ENCODE results near the gene GPATCH8. TPM values are rescaled to one million over a fixed set of nuclear protein-coding genes. Genes with fewer than 3 reads are reported as not detected.

Gene GPATCH8
- total RNA-seq, 1 experiment from 2014 or later: 33.8 TPM

DNA sequence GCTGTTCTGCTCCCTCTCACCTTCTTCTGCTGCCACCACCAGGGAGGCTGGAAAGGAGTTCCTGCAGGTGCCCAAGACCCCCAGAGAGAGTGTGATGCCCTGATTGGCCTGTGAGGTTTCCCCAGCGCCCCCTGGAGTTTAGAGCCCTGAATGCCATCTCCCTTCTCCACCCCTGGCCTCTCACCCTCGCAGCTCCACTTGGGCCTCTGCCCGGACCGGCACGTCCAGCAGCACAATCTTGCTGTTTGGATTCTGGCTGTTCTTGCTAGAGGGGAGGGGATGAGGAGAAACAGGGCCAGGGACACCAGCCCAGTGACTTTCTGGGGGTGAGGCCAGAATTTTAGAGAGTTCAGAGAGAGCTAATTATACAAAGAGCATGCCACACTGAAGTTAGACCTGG lies 127.1 kb downstream of the GPATCH8 start:
- no peak overlapping the region for H3K27ac ChIP-seq (ENCODE audit: low read depth, low read length, poor library complexity, severe bottlenecking)
- intact Hi-C loops (cut with micrococcal nuclease; ENCODE audit: unreplicated experiment): no loop called here
- peak; percentile 57 for TF ChIP-seq CTCF (conservative IDR thresholded peaks at IDR 0.05; ENCODE audit: low read depth, low read length)
- TF ChIP-seq EZH2 (IDR thresholded peaks at IDR 0.05; ENCODE audit: borderline replicate concordance, low read depth, low read length, poor library complexity, severe bottlenecking): no peak
- CTCF ChIA-PET: no interaction called here
- no peaks in the 10 kb centered on the region for H3K4me1 ChIP-seq (ENCODE audit: insufficient read depth, low read length, poor library complexity, severe bottlenecking)
- DNase-seq (ENCODE audit: low spot score): peak; percentile 23
- BruUV-seq (replicated peaks): no TSS peak
- H3K4me3 ChIP-seq (ENCODE audit: low read depth, low read length, poor library complexity, severe bottlenecking): no peak overlapping the region
- H3K27me3 ChIP-seq (replicated peaks; ENCODE audit: insufficient read depth, low read depth, low read length, poor library complexity): no peaks in the 10 kb centered on the region
- no peaks in the 10 kb centered on the region for H3K36me3 ChIP-seq (ENCODE audit: insufficient read depth, low read length, poor library complexity, severe bottlenecking)
- no peaks in the 10 kb centered on the region for H3K9me3 ChIP-seq (ENCODE audit: low read depth, low read length, poor library complexity, severe bottlenecking)
- POLR2A ChIA-PET (ENCODE audit: low non-redundant PET): no interaction called here

DNA sequence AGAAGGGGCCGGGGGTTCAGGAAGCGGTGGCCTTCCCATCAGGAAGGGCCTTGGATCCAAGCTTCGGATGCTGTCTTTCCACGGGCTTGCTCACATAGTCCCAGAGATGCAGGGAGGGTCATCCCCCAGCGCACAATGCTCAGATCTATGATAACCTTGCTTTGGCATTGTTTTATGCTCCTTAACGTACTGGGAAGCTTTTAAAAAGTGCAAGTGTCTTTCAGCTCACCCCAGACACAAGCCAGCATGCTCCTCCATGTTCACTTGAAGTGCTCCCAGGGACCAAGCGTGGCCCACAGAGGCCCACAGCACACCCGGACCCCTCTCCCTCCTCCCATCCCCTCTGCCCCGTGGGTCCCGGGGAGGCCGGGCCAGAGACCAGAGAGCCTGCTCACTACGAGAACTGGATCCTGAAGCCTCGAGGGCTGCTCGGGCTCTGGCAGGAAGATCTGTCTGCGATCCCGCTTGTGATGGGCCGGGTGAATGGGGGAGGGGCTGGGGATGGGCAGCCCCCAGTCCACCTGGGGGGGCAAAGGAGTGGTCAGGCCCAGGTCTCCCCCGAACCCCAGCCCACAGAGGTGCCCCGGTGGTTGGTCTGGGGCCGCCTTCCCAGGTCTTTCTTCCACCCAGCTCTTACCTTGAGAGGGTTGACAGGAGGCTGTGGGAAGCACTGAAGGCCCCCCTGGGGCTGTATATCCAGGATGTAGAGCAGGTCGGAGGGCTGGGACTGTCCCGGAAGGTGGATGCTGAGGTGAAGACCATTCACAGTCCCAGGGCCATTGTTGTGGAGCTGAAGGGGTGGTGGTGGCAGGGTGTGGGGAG lies 127.8 kb downstream of the GPATCH8 start:
- TF ChIP-seq EZH2 (IDR thresholded peaks at IDR 0.05; ENCODE audit: borderline replicate concordance, low read depth, low read length, poor library complexity, severe bottlenecking) (no peak), CTCF (conservative IDR thresholded peaks at IDR 0.05; ENCODE audit: low read depth, low read length) (no peak)
- H3K9me3 ChIP-seq (ENCODE audit: low read depth, low read length, poor library complexity, severe bottlenecking): no peaks in the 10 kb centered on the region
- BruUV-seq (replicated peaks): no TSS peak
- intact Hi-C loops (cut with micrococcal nuclease; ENCODE audit: unreplicated experiment): no loop called here
- ChIA-PET CTCF (no interaction called here), POLR2A (ENCODE audit: low non-redundant PET) (no interaction called here)
- H3K36me3 ChIP-seq (ENCODE audit: insufficient read depth, low read length, poor library complexity, severe bottlenecking): no peaks in the 10 kb centered on the region
- no peak overlapping the region for H3K27ac ChIP-seq (ENCODE audit: low read depth, low read length, poor library complexity, severe bottlenecking)
- H3K4me3 ChIP-seq (ENCODE audit: low read depth, low read length, poor library complexity, severe bottlenecking): no peak overlapping the region
- H3K27me3 ChIP-seq (replicated peaks; ENCODE audit: insufficient read depth, low read depth, low read length, poor library complexity): no peaks in the 10 kb centered on the region
- no peak for DNase-seq (ENCODE audit: low spot score)
- no peaks in the 10 kb centered on the region for H3K4me1 ChIP-seq (ENCODE audit: insufficient read depth, low read length, poor library complexity, severe bottlenecking)

DNA sequence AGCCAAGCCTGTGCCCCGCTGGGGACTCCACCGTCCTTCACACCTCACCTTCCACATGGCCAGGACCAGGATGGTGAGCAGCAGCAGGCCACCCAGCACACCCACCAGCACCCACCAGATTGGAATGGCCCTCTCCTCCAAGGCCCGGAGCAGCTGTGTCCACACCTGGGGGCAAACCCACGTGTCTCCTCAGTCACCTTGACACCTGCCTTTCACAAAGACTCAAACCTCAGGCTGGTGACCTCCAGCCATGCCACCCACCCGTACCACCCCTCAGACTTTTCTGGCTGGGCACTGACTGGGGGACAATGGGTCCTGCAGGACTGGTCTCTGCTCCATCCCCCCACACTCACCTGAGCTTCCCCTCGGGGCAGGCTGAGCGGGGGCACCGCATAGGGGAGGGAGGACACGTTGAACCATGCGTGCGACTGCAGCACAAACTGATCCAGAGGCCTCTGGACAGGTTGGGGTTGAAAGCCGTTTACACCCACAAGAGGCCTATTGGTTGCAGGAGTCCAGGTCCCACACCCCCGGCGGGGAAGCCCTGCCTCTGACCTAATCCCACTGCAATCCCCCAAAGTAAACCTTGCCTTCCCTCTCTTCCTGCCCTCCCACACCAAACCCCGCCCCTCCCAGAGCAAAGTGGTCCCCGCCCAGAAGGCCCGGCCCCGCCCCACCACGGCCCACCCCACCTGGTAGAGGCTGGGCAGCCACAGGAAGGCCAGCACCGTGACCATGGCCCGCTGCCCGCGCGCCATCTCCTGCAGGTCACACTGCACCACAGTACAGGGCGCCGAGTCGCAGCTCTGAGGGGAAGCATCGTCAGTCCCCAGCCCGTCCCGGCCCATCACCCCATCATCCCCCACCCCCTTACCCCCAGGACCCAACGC lies 128.7 kb downstream of the GPATCH8 start:
- ChIA-PET POLR2A (ENCODE audit: low non-redundant PET) (no interaction called here), CTCF (no interaction called here)
- Histone ChIP-seq H3K36me3 (ENCODE audit: insufficient read depth, low read length, poor library complexity, severe bottlenecking) (no peaks in the 10 kb centered on the region), H3K9me3 (ENCODE audit: low read depth, low read length, poor library complexity, severe bottlenecking) (no peaks in the 10 kb centered on the region), H3K4me1 (ENCODE audit: insufficient read depth, low read length, poor library complexity, severe bottlenecking) (no peaks in the 10 kb centered on the region), H3K27me3 (replicated peaks; ENCODE audit: insufficient read depth, low read depth, low read length, poor library complexity) (no peaks in the 10 kb centered on the region), H3K27ac (ENCODE audit: low read depth, low read length, poor library complexity, severe bottlenecking) (no peak overlapping the region), H3K4me3 (ENCODE audit: low read depth, low read length, poor library complexity, severe bottlenecking) (no peak overlapping the region)
- TF ChIP-seq CTCF (conservative IDR thresholded peaks at IDR 0.05; ENCODE audit: low read depth, low read length): no peak
- TF ChIP-seq EZH2 (IDR thresholded peaks at IDR 0.05; ENCODE audit: borderline replicate concordance, low read depth, low read length, poor library complexity, severe bottlenecking): no peak
- intact Hi-C loops (cut with micrococcal nuclease; ENCODE audit: unreplicated experiment): no loop called here
- DNase-seq (ENCODE audit: low spot score): no peak
- no TSS peak for BruUV-seq (replicated peaks)
